SK-N-SH (cell line): Measurements from ENCODE around the gene MPP7. TPM values are rescaled to one million over a fixed set of nuclear protein-coding genes. Genes with fewer than 3 reads are reported as not detected.

ENCODE experiments used
- CTCF ChIA-PET: fragments of 300-600, 350-600 bp; formaldehyde crosslinking; extraction: SDS; loops from one replicate; lab custom pipeline; 2021; lab: Yijun Ruan, JAX
- POLR2A ChIA-PET: fragments of 350-600 bp; sonication (Branson Sonifier 250); formaldehyde crosslinking; extraction: SDS; loops from one replicate; lab custom pipeline; 2020; ENCODE audit warnings: antibody characterized with exemption, inconsistent platforms; lab: Yijun Ruan, JAX
- DNase-seq: peaks from one replicate; pipeline ENCODE4 v3.0.0; 2012
- H2AFZ ChIP-seq: fragments of 200-600 bp; sonication (generic); 2 replicates; pipeline ENCODE4 v1.8.1; 2016; ENCODE audit warnings: antibody characterized with exemption, mild to moderate bottlenecking, low read depth
- H3F3A ChIP-seq: fragments of 200-600 bp; sonication (generic); replicated peaks from 2 replicates; pipeline ENCODE3; 2016; ENCODE audit warnings: antibody characterized with exemption, mild to moderate bottlenecking; ENCODE audit not compliant: insufficient read depth
- H3K27ac ChIP-seq, 2 experiments: fragments of 200-500 bp in 1 of 2; fragments of 200-600 bp in 1 of 2; sonication (Bioruptor generic) in 1 of 2; sonication (generic), shearing (Covaris generic) in 1 of 2; 2 replicates each; pipeline versions ENCODE4 v1.5.1 to v1.6.1; 2014 to 2016; ENCODE audit warnings: low read depth in 2 of 2, inconsistent platforms in 1 of 2, low read length in 1 of 2, mild to moderate bottlenecking in 1 of 2, mixed read lengths in 1 of 2
- H3K27me3 ChIP-seq: fragments of 200-600 bp; sonication (generic), shearing (Covaris generic); 2 replicates; pipeline ENCODE4 v1.6.1; 2016; ENCODE audit warnings: mixed run types; ENCODE audit not compliant: insufficient read depth
- H3K36me3 ChIP-seq, 2 experiments: fragments of 200-500 bp in 1 of 2; fragments of 200-600 bp in 1 of 2; sonication (Bioruptor generic) in 1 of 2; sonication (generic) in 1 of 2; replicated peaks in 1 of 2; 2 replicates each; pipeline versions ENCODE3 to v1.5.1; 2014 to 2016; ENCODE audit warnings: low read length in 1 of 2, mild to moderate bottlenecking in 1 of 2; ENCODE audit not compliant: insufficient read depth in 2 of 2, control insufficient read depth in 1 of 2
- H3K4me1 ChIP-seq, 2 experiments: fragments of 200-500 bp in 1 of 2; fragments of 200-600 bp in 1 of 2; sonication (Bioruptor generic) in 1 of 2; sonication (generic), shearing (Covaris generic) in 1 of 2; 2 replicates each; pipeline versions ENCODE4 v1.5.1 to v1.6.1; 2014 to 2016; ENCODE audit warnings: low read depth in 1 of 2, low read length in 1 of 2, mixed run types in 1 of 2; ENCODE audit not compliant: insufficient read depth in 2 of 2, control insufficient read depth in 1 of 2
- H3K4me2 ChIP-seq: fragments of 200-600 bp; sonication (generic), shearing (Covaris generic); 2 replicates; pipeline ENCODE4 v1.6.1; 2017; ENCODE audit warnings: mixed run types
- H3K4me3 ChIP-seq, 2 experiments: fragments of 200-500 bp in 1 of 2; fragments of 200-600 bp in 1 of 2; sonication (Bioruptor generic) in 1 of 2; sonication (generic), shearing (Covaris generic) in 1 of 2; 2 replicates each; pipeline versions ENCODE4 v1.5.1 to v1.8.1; 2014 to 2016; ENCODE audit warnings: low read depth in 2 of 2, inconsistent platforms in 1 of 2, low read length in 1 of 2, mild to moderate bottlenecking in 1 of 2, mixed read lengths in 1 of 2, moderate library complexity in 1 of 2
- H3K79me2 ChIP-seq: fragments of 200-600 bp; sonication (generic); 2 replicates; pipeline ENCODE4 v1.8.1; 2017; ENCODE audit warnings: mild to moderate bottlenecking; ENCODE audit not compliant: insufficient read depth
- H3K9ac ChIP-seq: fragments of 200-600 bp; sonication (generic); 2 replicates; pipeline ENCODE4 v1.6.1; 2017; ENCODE audit warnings: mixed run types
- H3K9me2 ChIP-seq: fragments of 200-600 bp; sonication (generic); 2 replicates; pipeline ENCODE4 v1.6.1; 2017; ENCODE audit warnings: mixed run types
- H3K9me3 ChIP-seq: fragments of 200-600 bp; sonication (generic); 2 replicates; pipeline ENCODE4 v1.6.1; 2017; ENCODE audit warnings: mixed run types, mild to moderate bottlenecking, moderate library complexity
- H4K20me1 ChIP-seq: fragments of 200-600 bp; sonication (generic); 2 replicates; pipeline ENCODE4 v1.6.1; 2017; ENCODE audit warnings: mild to moderate bottlenecking, mixed run types; ENCODE audit not compliant: insufficient read depth
- CHD2 ChIP-seq: fragments of 150-350 bp; IDR thresholded peaks from 2 replicates; pipeline ENCODE4 v1.6.1; 2018; ENCODE audit warnings: low read length; ENCODE audit not compliant: partially characterized antibody
- EP300 ChIP-seq, 2 experiments: IDR thresholded peaks; 2 replicates each; pipeline versions ENCODE4 v1.4.0 to v1.6.1; 2012; ENCODE audit warnings: borderline replicate concordance in 1 of 2, low read depth in 1 of 2, low read length in 1 of 2
- EZH2phosphoT487 ChIP-seq: fragments of 200-600 bp; sonication (generic); IDR thresholded peaks from 2 replicates; pipeline ENCODE4 v1.6.1; 2017; ENCODE audit warnings: low read depth, mixed run types, mild to moderate bottlenecking, antibody characterized with exemption, moderate library complexity, borderline replicate concordance
- FOSL2 ChIP-seq: IDR thresholded peaks from 2 replicates; pipeline ENCODE4 v1.4.0; 2012; ENCODE audit warnings: low read depth, mild to moderate bottlenecking, moderate library complexity, borderline replicate concordance
- FOXJ3 ChIP-seq: sonication (generic); formaldehyde crosslinking; IDR thresholded peaks from 2 replicates; pipeline ENCODE4 v1.5.1; 2020; ENCODE audit warnings: mild to moderate bottlenecking, missing genetic modification reagents
- GABPA ChIP-seq: IDR thresholded peaks from 2 replicates; pipeline ENCODE4 v1.4.0; 2012; ENCODE audit warnings: low read depth, mild to moderate bottlenecking
- GATA2 ChIP-seq: sonication (generic); formaldehyde crosslinking; IDR thresholded peaks from 2 replicates; pipeline ENCODE4 v1.5.0; 2020; ENCODE audit warnings: mild to moderate bottlenecking, missing genetic modification reagents
- IRF3 ChIP-seq: fragments of 150-350 bp; IDR thresholded peaks from 2 replicates; pipeline ENCODE4 v1.6.1; 2016; ENCODE audit warnings: mild to moderate bottlenecking, low read depth, low read length
- JUND ChIP-seq: IDR thresholded peaks from 2 replicates; pipeline ENCODE4 v1.4.0; 2012
- MXI1 ChIP-seq: IDR thresholded peaks from 2 replicates; pipeline ENCODE4 v1.6.1; 2012; ENCODE audit warnings: mild to moderate bottlenecking, low read depth, low read length, improper control_type of control experiment
- NFIC ChIP-seq: IDR thresholded peaks from 2 replicates; pipeline ENCODE4 v1.4.0; 2012; ENCODE audit warnings: borderline replicate concordance
- PBX3 ChIP-seq: IDR thresholded peaks from 2 replicates; pipeline ENCODE4; 2012
- RCOR1 ChIP-seq: fragments of 150-350 bp; IDR thresholded peaks from 2 replicates; pipeline ENCODE4 v1.6.1; 2017; ENCODE audit warnings: antibody characterized with exemption, low read length
- RFX5 ChIP-seq: IDR thresholded peaks from 2 replicates; pipeline ENCODE4 v1.6.1; 2012; ENCODE audit warnings: mild to moderate bottlenecking, improper control_type of control experiment, low read length
- RXRA ChIP-seq: IDR thresholded peaks from 2 replicates; pipeline ENCODE4 v1.4.0; 2012; ENCODE audit warnings: low read depth, mild to moderate bottlenecking, borderline replicate concordance
- SMC3 ChIP-seq: IDR thresholded peaks from 2 replicates; pipeline ENCODE4 v1.6.1; 2012; ENCODE audit warnings: low read depth, low read length, improper control_type of control experiment
- TAF1 ChIP-seq: IDR thresholded peaks from 2 replicates; pipeline ENCODE4 v1.6.1; 2012; ENCODE audit warnings: low read depth, mild to moderate bottlenecking, low read length, moderate library complexity, borderline replicate concordance
- TCF12 ChIP-seq: IDR thresholded peaks from 2 replicates; pipeline ENCODE4 v1.4.0; 2012
- USF1 ChIP-seq: IDR thresholded peaks from 2 replicates; pipeline ENCODE4 v1.4.0; 2012; ENCODE audit warnings: low read depth, borderline replicate concordance
- WGBS: methylation state at CpG from one replicate; pipeline ENCODE4 v1.1.6; 2017; ENCODE audit warnings: low lambda C conversion rate; 5-methylcytosine and 5-hydroxymethylcytosine counted together
- polyA plus RNA-seq, 3 experiments: library from polyadenylated mRNA; depleted of rRNA; stranded (reverse); fragments of >200 nt; gene quantifications; 2 replicates each; pipeline ENCODE4 v1.2.3, GENCODE V29; 2012
- TF ChIP-seq, protein P1 (sequence below): fragments of 150-350 bp; IDR thresholded peaks from 2 replicates; pipeline ENCODE4 v1.6.1; 2017; ENCODE audit warnings: antibody characterized with exemption, low read length, low read depth, borderline replicate concordance
- TF ChIP-seq, protein P2 (sequence below): IDR thresholded peaks from 2 replicates; pipeline ENCODE4 v1.4.0; 2012; ENCODE audit warnings: low read depth

MPP7 gene
- polyA plus RNA-seq, 1 of the 3 experiments (the other 2 are of a cell fraction), result not detected

GRCh38 chr10:28343987-28344895, 41.4 kb upstream of the MPP7 start:
- no peak for DNase-seq
- 3% methylated on average over 6 of the region's 6 CpGs for WGBS

DNA sequence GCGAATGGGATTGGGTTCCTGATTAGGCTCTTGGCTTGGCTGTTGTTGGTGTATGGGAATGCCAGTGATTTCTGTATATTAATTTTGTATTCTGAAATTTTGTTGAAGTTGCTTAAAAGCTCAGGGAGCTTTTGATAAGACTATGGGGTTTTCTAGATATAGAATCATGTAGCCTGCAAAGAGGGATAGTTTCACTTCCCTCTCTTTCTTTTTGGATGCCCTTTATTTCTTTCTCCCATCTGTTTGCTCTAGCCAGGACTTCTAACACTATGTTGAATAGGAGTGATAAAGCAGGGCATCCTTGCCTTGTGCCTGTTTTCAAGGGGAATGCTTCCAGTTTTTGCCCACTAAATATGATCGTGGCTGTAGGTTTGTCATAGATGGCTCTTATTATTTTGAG, 40.4 kb upstream of the MPP7 start:
- 0% methylated on average over 2 of the region's 2 CpGs for WGBS
- CTCF ChIA-PET, result no interaction called here
- no peak for TF ChIP-seq RXRA
- TF ChIP-seq FOXJ3 (CRISPR knock-in tag), result no peak
- TF ChIP-seq NFIC, result no peak
- no peak for TF ChIP-seq EZH2phosphoT487
- no peak for TF ChIP-seq CHD2
- no peak for TF ChIP-seq EP300 (IDR thresholded peaks at IDR 0.05; ENCODE audit: borderline replicate concordance in 1 of 2, low read depth in 1 of 2, low read length in 1 of 2)
- no peak for TF ChIP-seq FOSL2
- TF ChIP-seq MXI1, result no peak
- TF ChIP-seq RFX5, result no peak
- TF ChIP-seq GATA2 (CRISPR knock-in tag), result no peak
- no peak for TF ChIP-seq RCOR1
- TF ChIP-seq PBX3, result no peak

More at GRCh38 chr10:28343987-28344895, 41.4 kb upstream of the MPP7 start:
- H3K9me3 ChIP-seq, result no peaks in the 10 kb centered on the region
- no peaks in the 10 kb centered on the region for H3F3A ChIP-seq
- H3K9ac ChIP-seq, result no peak overlapping the region
- CTCF ChIA-PET, result no interaction called here
- H3K9me2 ChIP-seq, result no peaks in the 10 kb centered on the region
- H2AFZ ChIP-seq, result no peak overlapping the region
- H3K36me3 ChIP-seq, result no peaks in the 10 kb centered on the region
- no peak overlapping the region for H3K27ac ChIP-seq
- H3K79me2 ChIP-seq, result no peaks in the 10 kb centered on the region
- POLR2A ChIA-PET, result interaction anchor here (0.6 kb wide), 1 partner anchor 15 kb away, joined by 4 read pairs; no protein-coding TSS in a partner anchor
- no peaks in the 10 kb centered on the region for H4K20me1 ChIP-seq
- no peaks in the 10 kb centered on the region for H3K27me3 ChIP-seq
- no peak overlapping the region for H3K4me2 ChIP-seq
- TF ChIP-seq RXRA, result no peak
- TF ChIP-seq USF1, result no peak
- TF ChIP-seq GABPA, result no peak
- no peak for TF ChIP-seq GATA2 (CRISPR knock-in tag)
- TF ChIP-seq, protein P1, sequence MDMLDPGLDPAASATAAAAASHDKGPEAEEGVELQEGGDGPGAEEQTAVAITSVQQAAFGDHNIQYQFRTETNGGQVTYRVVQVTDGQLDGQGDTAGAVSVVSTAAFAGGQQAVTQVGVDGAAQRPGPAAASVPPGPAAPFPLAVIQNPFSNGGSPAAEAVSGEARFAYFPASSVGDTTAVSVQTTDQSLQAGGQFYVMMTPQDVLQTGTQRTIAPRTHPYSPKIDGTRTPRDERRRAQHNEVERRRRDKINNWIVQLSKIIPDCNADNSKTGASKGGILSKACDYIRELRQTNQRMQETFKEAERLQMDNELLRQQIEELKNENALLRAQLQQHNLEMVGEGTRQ, result no peak
- TF ChIP-seq SMC3, result no peak
- TF ChIP-seq TCF12, result no peak
- no peak for TF ChIP-seq EP300 (IDR thresholded peaks at IDR 0.05; ENCODE audit: borderline replicate concordance in 1 of 2, low read depth in 1 of 2, low read length in 1 of 2)
- TF ChIP-seq, protein P2, sequence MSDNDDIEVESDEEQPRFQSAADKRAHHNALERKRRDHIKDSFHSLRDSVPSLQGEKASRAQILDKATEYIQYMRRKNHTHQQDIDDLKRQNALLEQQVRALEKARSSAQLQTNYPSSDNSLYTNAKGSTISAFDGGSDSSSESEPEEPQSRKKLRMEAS, result no peak
- no peak for TF ChIP-seq JUND
- TF ChIP-seq CHD2, result no peak
- TF ChIP-seq IRF3, result no peak
- no peak for TF ChIP-seq TAF1
- TF ChIP-seq NFIC, result no peak
- H3K4me1 ChIP-seq, result no peaks in the 10 kb centered on the region
- H3K4me3 ChIP-seq, result no peak overlapping the region

More for the DNA sequence above, 40.4 kb upstream of the MPP7 start:
- Histone ChIP-seq H3K9ac (no peak overlapping the region), H2AFZ (no peak overlapping the region), H3K27me3 (no peaks in the 10 kb centered on the region; the same call in 1 of the 2 replicates), H3K4me2 (no peak overlapping the region), H3K9me2 (no peaks in the 10 kb centered on the region), H3F3A (no peaks in the 10 kb centered on the region), H3K79me2 (no peaks in the 10 kb centered on the region), H3K9me3 (no peaks in the 10 kb centered on the region), H3K4me3 (no peak overlapping the region), H4K20me1 (no peaks in the 10 kb centered on the region), H3K27ac (no peak overlapping the region), H3K36me3 (no peaks in the 10 kb centered on the region), H3K4me1 (no peaks in the 10 kb centered on the region)
- DNase-seq, result no peak
- POLR2A ChIA-PET, result no interaction called here
